CD4-positive, alpha-beta T cell treated with Interleukin-17A for 1 hour (primary cell): ENCODE results near the gene UTRN.

Source experiments
- DNase-seq: peaks from one replicate; pipeline ENCODE4 v3.0.0-alpha.2; 2020

UTRN gene

GRCh38 chr6:144283646-144284477, 1.3 kb upstream of the UTRN start:
- no peak for DNase-seq

- DNase-seq: no peak
Measured at GRCh38 chr6:144284478-144284782, 705 bp upstream of the UTRN start.

- DNase-seq: no peak
Measured at GRCh38 chr6:144285548-144285797, 338 bp downstream of the UTRN start.

GRCh38 chr6:144285798-144286502, 815 bp downstream of the UTRN start:
- DNase-seq: peak; percentile 35

GRCh38 chr6:144286503-144287393, 1.6 kb downstream of the UTRN start:
- no peak for DNase-seq

GRCh38 chr6:144289006-144289405, 3.9 kb downstream of the UTRN start:
- no peak for DNase-seq

GRCh38 chr6:144292372-144292771, 7.2 kb downstream of the UTRN start:
- no peak for DNase-seq

- DNase-seq: no peak
Measured at GRCh38 chr6:144294016-144294415, 8.9 kb downstream of the UTRN start.

GRCh38 chr6:144295211-144295610, 10.1 kb downstream of the UTRN start:
- no peak for DNase-seq

GRCh38 chr6:144295981-144296767, 11.0 kb downstream of the UTRN start:
- DNase-seq: no peak

GRCh38 chr6:144296973-144297372, 11.8 kb downstream of the UTRN start:
- no peak for DNase-seq

- no peak for DNase-seq
Measured at GRCh38 chr6:144297511-144298100, 12.5 kb downstream of the UTRN start.

GRCh38 chr6:144298194-144298593, 13.1 kb downstream of the UTRN start:
- DNase-seq: no peak

GRCh38 chr6:144298916-144299315, 13.8 kb downstream of the UTRN start:
- no peak for DNase-seq

GRCh38 chr6:144302701-144303372, 17.7 kb downstream of the UTRN start:
- no peak for DNase-seq

GRCh38 chr6:144304223-144304848, 19.2 kb downstream of the UTRN start:
- DNase-seq: peak; percentile 30

- no peak for DNase-seq
Measured at GRCh38 chr6:144305567-144305966, 20.4 kb downstream of the UTRN start.

GRCh38 chr6:144305985-144306384, 20.9 kb downstream of the UTRN start:
- peak; percentile 49 for DNase-seq

- DNase-seq: no peak
Measured at GRCh38 chr6:144307880-144308279, 22.7 kb downstream of the UTRN start.

GRCh38 chr6:144310765-144311164, 25.6 kb downstream of the UTRN start:
- DNase-seq: no peak

- no peak for DNase-seq
Measured at GRCh38 chr6:144311361-144311760, 26.2 kb downstream of the UTRN start.
